Erythroblast (primary cell): ENCODE data around the gene SLC47A2.

ENCODE experiments used
- DNase-seq, 2 experiments: peaks; one replicate each; lab custom pipeline; 2025; lab: John Stamatoyannopoulos, UW
- GATA1 ChIP-seq: IDR thresholded peaks from 2 replicates; pipeline ENCODE4 v1.6.1; 2011; ENCODE audit warnings: low read depth, mild to moderate bottlenecking, control low read depth, low read length, moderate library complexity
- POLR2A ChIP-seq: IDR thresholded peaks from 2 replicates; pipeline ENCODE4 v1.6.1; 2011; ENCODE audit warnings: mild to moderate bottlenecking, low read length

The SLC47A2 gene

DNA sequence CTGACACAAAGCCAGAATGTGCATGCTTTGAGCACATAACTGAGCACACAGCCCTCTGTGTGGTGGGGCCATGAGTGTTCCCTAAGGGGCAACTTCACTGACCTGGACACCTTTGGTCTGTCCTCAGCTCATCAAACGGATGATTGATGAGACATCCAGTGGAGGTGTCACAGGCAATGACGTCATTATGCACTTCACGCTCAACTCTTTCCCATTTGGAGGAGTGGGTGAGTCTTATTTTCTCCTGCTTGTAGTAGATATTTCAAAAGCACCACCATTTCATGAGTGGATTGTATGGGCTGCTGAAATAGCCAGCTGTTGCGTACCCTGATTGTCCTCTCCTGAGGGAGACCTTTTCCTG lies 51.6 kb downstream of the SLC47A2 start:
- DNase-seq: no peak
- TF ChIP-seq GATA1 (no peak), POLR2A (no peak)

DNA sequence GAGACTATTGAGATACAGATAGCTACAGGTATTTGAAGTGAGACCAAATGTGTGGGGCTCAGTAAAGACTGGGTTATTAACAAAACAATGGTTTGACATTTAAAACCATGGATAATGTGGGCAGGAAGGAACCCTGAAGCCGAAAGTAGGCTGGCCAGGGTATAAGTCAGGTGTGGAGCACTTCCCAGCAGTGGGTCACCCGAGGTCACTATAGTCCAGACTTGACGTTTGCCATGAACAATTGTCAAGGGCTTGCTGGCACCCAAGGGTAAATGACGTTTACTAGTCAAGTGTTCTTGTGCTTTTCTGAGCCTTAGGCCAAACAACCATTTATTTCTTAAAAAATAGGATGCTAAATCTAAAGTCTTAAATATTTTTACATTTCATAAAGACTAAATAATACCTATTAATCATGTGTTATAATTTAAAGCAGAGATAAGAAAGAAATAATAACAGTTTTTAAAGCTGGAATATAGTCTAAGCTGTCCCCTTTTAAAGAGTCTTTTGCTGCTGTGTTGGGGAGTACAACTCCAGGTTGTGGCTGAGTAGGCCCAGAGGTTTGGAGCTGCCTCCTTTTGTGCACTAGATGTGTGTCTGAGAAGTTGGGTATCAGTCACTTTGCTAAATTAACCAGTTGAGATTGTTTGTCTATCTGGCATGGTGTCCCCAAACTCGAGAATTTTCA lies 52.1 kb downstream of the SLC47A2 start:
- TF ChIP-seq GATA1 (no peak), POLR2A (no peak)
- DNase-seq: no peak

DNA sequence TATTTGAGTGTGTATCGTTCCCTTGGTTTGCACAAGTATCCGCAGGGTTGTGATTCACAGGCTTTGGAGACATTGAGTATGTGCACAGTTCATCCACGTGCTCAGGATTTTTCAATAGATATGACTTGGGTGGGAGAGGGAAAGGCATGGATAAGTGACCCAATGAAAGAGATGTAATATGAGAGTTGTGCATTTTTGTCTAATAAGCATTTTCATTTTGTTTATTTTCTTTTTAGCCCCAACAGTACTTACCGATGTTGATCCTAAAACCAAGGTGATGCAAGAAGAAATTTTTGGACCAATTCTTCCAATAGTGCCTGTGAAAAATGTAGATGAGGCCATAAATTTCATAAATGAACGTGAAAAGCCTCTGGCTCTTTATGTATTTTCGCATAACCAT lies 53.3 kb downstream of the SLC47A2 start:
- TF ChIP-seq POLR2A (no peak), GATA1 (no peak)

DNA sequence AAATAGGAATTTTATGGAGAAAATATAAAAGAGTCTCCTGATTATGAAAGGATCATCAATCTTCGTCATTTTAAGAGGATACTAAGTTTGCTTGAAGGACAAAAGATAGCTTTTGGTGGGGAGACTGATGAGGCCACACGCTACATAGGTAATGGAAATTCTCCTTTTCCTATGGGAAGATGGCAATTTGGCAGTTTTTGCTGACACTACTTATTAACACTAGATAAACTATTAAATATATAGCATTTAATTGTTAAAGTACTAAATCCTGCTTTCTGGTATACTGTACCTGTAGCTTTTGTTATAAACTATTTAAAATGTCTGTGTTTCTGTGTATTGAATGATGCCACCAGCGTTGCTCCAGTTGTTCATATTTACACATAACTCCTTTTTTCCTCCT lies 55.3 kb downstream of the SLC47A2 start:
- TF ChIP-seq POLR2A: no peak
- no peak for TF ChIP-seq GATA1
- no peak for DNase-seq

More for the DNA sequence above, 53.3 kb downstream of the SLC47A2 start:
- DNase-seq: no peak

DNA sequence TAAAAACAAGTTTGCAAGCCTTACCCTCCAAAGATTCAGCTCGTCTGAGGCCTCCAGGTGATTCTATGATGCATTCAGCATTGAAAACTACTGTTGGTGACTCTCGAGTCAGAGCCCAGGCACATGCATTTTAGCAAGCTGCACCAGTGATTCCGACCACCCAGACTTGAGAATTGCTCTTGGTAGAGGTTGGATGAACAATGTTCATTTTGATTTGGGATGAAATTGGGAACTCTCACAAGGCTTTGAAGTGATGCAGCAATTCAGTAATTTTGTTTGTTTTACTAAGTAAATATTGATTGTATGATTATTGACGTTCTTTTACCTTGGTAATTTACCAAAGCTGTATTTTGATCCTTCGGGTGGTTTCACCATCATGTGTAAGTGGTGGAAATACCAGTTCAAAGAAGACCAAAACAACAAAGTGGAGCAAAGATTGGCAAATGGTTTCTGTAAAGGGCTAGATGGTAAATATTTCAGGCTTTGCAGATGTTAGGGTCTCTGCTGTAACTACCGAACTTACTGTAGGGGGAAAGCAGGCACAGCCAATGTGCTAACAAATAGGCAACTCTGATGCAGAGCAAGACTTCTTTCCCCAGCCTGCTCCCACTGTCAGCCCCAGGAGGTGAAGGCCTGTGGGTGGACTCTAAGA lies 56.0 kb downstream of the SLC47A2 start:
- TF ChIP-seq GATA1 (no peak), POLR2A (no peak)

DNA sequence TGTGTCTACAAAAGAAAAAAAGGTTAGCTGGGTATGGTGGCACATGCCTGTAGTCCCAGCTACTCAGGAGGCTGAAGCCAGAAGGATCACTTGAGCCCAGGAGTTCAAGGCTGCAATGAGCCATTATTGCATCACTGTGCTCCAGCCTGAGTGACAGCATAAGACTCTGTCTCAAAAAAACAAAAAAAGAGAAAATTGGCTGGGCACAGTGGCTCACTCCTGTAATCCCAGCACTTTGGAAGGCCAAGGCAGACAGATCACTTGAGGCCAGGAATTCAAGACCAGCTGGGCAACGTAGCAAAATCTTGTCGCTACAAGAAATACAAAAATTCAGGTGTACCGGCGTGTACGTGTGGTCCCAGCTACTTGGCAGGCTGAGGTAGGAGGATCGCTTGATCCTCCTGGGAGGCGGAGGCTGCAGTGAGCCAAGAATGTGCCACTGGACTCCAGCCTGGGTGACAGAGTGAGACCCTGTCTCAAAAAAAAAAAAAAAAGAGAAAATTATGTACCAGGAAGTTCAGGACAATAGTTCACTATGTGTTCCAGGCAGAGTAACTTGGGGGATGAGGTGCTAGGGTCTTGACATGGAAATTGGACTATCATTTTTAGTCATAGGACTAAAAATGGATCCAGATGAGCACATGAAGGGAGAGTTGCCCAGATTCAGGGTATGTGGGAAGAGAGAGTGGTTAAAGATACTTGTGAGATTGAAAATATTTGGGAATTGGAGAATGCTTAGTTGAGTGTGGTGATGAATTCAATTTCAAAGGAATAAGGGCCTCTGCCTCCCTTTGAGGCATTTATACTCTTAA lies 56.8 kb downstream of the SLC47A2 start:
- no peak for TF ChIP-seq GATA1
- no peak for TF ChIP-seq POLR2A
- DNase-seq: no peak

More for the DNA sequence above, 56.0 kb downstream of the SLC47A2 start:
- no peak for DNase-seq

DNA sequence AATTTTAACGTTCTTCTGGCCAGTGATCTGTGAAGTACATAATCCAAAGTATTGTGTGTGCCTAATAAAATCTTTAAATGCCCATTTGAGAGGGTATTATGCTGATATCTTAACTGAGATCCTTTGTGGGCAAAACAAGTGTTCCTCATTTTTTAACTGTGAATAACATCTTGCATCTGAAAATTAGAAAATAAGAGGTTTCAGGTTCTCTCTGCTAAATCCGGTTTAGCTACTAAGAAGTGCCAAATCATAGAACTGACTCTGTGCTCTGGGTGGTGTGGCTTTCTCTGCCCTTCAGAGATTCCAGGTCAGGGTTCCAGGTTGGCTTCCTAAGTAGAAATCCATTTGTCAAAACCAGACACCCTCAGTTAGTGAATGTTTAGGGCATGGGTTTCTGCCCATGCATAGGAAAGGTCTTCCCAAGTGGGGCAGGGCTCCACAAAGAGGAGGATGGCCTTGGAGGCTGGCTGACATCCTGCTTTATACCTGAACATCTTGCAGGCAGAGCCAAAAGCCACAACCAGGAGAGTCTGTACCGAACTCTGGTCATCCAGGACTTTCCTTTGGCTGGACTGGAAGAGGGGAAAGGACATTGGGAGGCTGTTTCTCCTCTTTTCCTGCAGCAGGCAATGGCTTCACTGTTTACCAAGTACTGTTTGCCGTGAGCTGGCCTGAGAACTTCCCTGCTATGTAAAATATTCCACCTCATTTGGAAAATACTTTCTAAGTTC lies 59.4 kb downstream of the SLC47A2 start:
- TF ChIP-seq POLR2A: no peak
- TF ChIP-seq GATA1: no peak

DNA sequence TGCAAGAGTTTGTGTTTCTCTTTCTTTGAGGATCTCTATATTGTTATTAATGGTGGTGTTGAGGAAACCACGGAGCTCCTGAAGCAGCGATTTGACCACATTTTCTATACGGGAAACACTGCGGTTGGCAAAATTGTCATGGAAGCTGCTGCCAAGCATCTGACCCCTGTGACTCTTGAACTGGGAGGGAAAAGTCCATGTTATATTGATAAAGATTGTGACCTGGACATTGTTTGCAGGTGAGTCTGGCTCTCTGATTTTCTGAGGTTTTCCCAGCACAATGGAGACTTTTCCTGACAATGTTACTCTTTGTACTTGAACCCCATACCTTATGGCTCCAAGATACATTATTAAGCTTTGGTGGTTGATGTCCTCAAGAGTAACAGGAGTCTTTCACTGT lies 60.0 kb downstream of the SLC47A2 start:
- no peak for DNase-seq
- no peak for TF ChIP-seq POLR2A
- TF ChIP-seq GATA1: no peak

More for the DNA sequence above, 59.4 kb downstream of the SLC47A2 start:
- no peak for DNase-seq

DNA sequence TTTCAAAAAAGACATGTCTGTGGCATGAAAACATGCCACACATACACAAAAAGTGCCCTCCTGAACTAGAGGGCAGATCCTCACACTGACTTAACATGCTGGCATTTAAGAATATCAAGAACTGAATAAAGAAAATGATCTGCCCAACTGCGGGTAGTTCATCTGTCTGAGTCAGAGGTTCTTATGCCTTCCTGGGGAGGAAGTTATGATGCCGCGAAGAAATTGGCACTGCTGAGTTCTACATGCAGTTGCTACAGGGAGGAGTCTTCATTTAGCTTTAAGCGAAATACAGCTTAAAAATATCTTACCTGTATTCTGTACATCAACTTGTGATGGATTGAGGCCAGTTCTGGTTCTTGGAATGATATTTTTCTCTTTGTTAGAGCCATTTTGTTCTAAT lies 61.5 kb downstream of the SLC47A2 start:
- TF ChIP-seq GATA1 (no peak), POLR2A (no peak)
- no peak for DNase-seq

DNA sequence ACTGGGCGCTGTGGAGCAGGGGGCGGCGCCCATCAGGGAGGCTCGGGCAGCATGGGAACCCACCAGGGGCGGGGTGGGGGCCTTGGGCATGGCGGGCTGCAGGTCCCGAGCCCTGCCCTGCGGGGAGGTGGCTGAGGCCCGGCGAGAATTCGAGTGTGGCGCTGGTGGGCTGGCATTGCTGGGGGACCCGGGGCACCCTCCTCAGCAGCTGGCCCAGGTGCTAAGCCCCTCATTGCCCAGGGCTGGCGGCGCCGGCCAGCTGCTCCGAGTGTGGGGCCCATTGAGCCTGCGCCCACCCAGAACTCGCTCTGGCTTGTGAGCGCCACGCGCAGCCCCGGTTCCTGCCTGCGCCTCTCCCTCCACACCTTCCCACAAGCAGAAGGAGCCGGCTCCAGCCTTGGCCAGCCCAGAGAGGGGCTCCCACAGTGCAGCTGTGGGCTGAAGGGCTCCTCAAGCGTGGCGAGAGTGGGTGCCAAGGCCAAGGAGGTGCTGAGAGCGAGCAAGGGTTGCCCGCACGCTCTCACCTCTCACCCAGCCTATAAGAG lies 62.0 kb downstream of the SLC47A2 start:
- TF ChIP-seq GATA1: no peak
- no peak for TF ChIP-seq POLR2A

DNA sequence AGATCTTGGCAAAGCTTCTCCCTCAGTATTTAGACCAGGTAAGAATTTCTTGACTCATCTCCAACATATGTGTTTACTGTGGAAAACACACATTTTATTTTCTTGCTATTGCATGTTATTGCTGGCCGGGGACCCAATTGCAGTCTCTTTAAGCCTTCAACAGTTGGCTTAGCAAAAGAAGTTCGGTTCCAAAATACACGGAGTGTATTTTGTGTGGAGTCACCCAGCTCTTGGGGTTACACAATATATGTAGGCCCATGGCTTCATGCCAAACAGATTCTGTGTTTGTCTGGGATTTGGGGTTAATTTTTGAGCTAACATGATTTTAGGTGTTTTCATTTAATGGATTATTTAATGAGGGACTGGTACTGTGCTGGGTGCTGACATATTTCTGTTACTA lies 63.8 kb downstream of the SLC47A2 start:
- TF ChIP-seq POLR2A: no peak
- TF ChIP-seq GATA1: no peak
- DNase-seq: no peak

More for the DNA sequence above, 62.0 kb downstream of the SLC47A2 start:
- no peak for DNase-seq

DNA sequence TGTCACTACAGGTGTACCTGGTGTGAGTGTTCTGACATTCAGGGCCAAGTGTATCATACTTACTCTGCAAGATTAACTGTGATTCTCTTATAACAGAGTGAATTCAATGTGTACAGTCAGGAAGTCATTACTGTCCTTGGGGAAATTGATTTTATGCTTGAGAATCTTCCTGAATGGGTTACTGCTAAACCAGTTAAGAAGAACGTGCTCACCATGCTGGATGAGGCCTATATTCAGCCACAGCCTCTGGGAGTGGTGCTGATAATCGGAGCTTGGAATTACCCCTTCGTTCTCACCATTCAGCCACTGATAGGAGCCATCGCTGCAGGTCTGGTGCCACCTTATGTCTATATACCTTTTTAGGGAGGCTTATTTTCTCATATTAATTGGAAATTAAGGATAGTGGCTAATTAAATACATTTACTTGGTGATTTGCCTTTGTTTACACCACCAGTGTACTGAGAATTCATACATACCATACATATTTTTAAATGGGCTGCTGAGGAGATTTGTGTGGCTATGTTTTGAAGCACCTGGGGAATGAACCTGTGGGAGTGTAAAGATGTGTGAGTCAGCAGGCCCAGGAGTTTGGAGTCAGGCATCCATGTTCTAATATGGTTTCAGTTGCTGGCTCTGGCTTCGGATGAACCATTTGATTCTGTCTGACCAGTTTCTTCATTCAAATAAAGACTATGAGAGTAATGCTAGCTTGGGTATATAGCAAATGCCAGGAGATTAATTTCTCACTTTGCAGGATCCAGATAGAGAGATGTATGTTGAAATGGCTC lies 64.7 kb downstream of the SLC47A2 start:
- DNase-seq: no peak
- no peak for TF ChIP-seq GATA1
- TF ChIP-seq POLR2A: no peak
